ENCODE measurements around the gene USP7. TPM values are rescaled to one million over a fixed set of nuclear protein-coding genes. Genes with fewer than 3 reads are reported as not detected.

Gene USP7
- total RNA-seq, 2 donors from 2014 or later = 114 to 140 TPM

- Histone ChIP-seq H3K9ac (ENCODE audit: extremely low read depth, low read length, poor library complexity, severe bottlenecking) (peak overlapping the region; percentile 18), H3K4me3 (ENCODE audit: low read length) (no peak overlapping the region), H3K36me3 (ENCODE audit: control insufficient read depth, insufficient read depth, low read length) (no peaks in the 10 kb centered on the region), H3K9me3 (ENCODE audit: control insufficient read depth, low read length) (no peaks in the 10 kb centered on the region), H3K27ac (ENCODE audit: low read depth, low read length) (no peak overlapping the region), H3K27me3 (ENCODE audit: control insufficient read depth, insufficient read depth, low read length, poor library complexity, severe bottlenecking) (no peaks in the 10 kb centered on the region), H3K4me1 (ENCODE audit: control insufficient read depth, insufficient read depth, low read length) (no peaks in the 10 kb centered on the region)
- WGBS, 2 experiments (ENCODE audit: insufficient coverage in 1 of 2, insufficient read length in 1 of 2) = 65 to 71% methylated on average over 5 of the region's 8 CpGs
- H3K9me3 Mint-ChIP-seq = no peaks in the 10 kb centered on the region
- peaks cover 12% of the 10 kb centered on the region for H3K4me1 Mint-ChIP-seq
- no peak for TF ChIP-seq CTCF (conservative IDR thresholded peaks at IDR 0.05)
- H3K27me3 Mint-ChIP-seq (ENCODE audit: insufficient read depth) = peaks cover 10% of the 10 kb centered on the region
- DNase-seq = no peak
- H3K36me3 Mint-ChIP-seq (ENCODE audit: low read depth) = no peaks in the 10 kb centered on the region
- H3K4me3 Mint-ChIP-seq = no peak overlapping the region
- peak overlapping the region; percentile 38 for H3K27ac Mint-ChIP-seq
Measured at GRCh38 chr16:8967132-8967821, 3.6 kb upstream of the USP7 start.

- H3K27ac ChIP-seq (ENCODE audit: low read depth, low read length) = no peak overlapping the region
- H3K27me3 ChIP-seq (ENCODE audit: control insufficient read depth, insufficient read depth, low read length, poor library complexity, severe bottlenecking) = no peaks in the 10 kb centered on the region
- no peaks in the 10 kb centered on the region for H3K36me3 ChIP-seq (ENCODE audit: control insufficient read depth, insufficient read depth, low read length)
- Mint-ChIP-seq H3K27ac (peak overlapping the region; percentile 20), H3K36me3 (ENCODE audit: low read depth) (no peaks in the 10 kb centered on the region), H3K4me1 (peaks cover 17% of the 10 kb centered on the region), H3K4me3 (no peak overlapping the region), H3K27me3 (ENCODE audit: insufficient read depth) (peaks cover 10% of the 10 kb centered on the region), H3K9me3 (no peaks in the 10 kb centered on the region)
- no peaks in the 10 kb centered on the region for H3K9me3 ChIP-seq (ENCODE audit: control insufficient read depth, low read length)
- TF ChIP-seq CTCF (conservative IDR thresholded peaks at IDR 0.05) = no peak
- H3K4me1 ChIP-seq (ENCODE audit: control insufficient read depth, insufficient read depth, low read length) = no peaks in the 10 kb centered on the region
- H3K4me3 ChIP-seq (ENCODE audit: low read length) = no peak overlapping the region
- WGBS, 2 experiments (ENCODE audit: insufficient coverage in 1 of 2, insufficient read length in 1 of 2) = 74 to 79% methylated on average over 3 of the region's 3 CpGs
- peak overlapping the region; percentile 18 for H3K9ac ChIP-seq (ENCODE audit: extremely low read depth, low read length, poor library complexity, severe bottlenecking)
- DNase-seq = peak; percentile 56
Measured at GRCh38 chr16:8966817-8967131, 3.1 kb upstream of the USP7 start.

- DNase-seq = no peak
- Histone ChIP-seq H3K4me3 (ENCODE audit: low read length) (peak overlapping the region; percentile 79), H3K9me3 (ENCODE audit: control insufficient read depth, low read length) (no peaks in the 10 kb centered on the region), H3K4me1 (ENCODE audit: control insufficient read depth, insufficient read depth, low read length) (peaks cover 12% of the 10 kb centered on the region), H3K36me3 (ENCODE audit: control insufficient read depth, insufficient read depth, low read length) (no peaks in the 10 kb centered on the region), H3K27me3 (ENCODE audit: control insufficient read depth, insufficient read depth, low read length, poor library complexity, severe bottlenecking) (no peaks in the 10 kb centered on the region), H3K27ac (ENCODE audit: low read depth, low read length) (no peak overlapping the region), H3K9ac (ENCODE audit: extremely low read depth, low read length, poor library complexity, severe bottlenecking) (no peak overlapping the region)
- WGBS, 2 experiments (ENCODE audit: insufficient coverage in 1 of 2, insufficient read length in 1 of 2) = 86 to 92% methylated on average over 2 to 6 of the region's 6 CpGs
- Mint-ChIP-seq H3K27ac (no peak overlapping the region), H3K4me1 (peaks cover 39% of the 10 kb centered on the region), H3K27me3 (ENCODE audit: insufficient read depth) (peaks cover 10% of the 10 kb centered on the region), H3K4me3 (peak overlapping the region; percentile 52), H3K36me3 (ENCODE audit: low read depth) (no peaks in the 10 kb centered on the region), H3K9me3 (no peaks in the 10 kb centered on the region)
- no peak for TF ChIP-seq CTCF (conservative IDR thresholded peaks at IDR 0.05)
Measured at GRCh38 chr16:8964462-8964861, 756 bp upstream of the USP7 start.
